Hematopoietic multipotent progenitor cell treated with erythropoietin and hydrocortisone succinate and interleukin-3 and kit ligand, for 6 days (in vitro differentiated cells): ENCODE measurements around the gene ATP9A.
"Not testable (repeated sequence)": the region's sequence is repeated elsewhere in the genome, so short reads cannot be mapped to it uniquely, and the experiment has no call there.

Source experiments
- DNase-seq: peaks from one replicate; pipeline ENCODE4 v3.0.0-alpha.2; 2015

The ATP9A gene

GRCh38 chr20:51593584-51593983 lies 174.6 kb downstream of the ATP9A start:
- no peak for DNase-seq

GRCh38 chr20:51592564-51592963 lies 175.6 kb downstream of the ATP9A start:
- no peak for DNase-seq

- no peak for DNase-seq
Measured at GRCh38 chr20:51591871-51592270, 176.3 kb downstream of the ATP9A start.

GRCh38 chr20:51588762-51589161 lies 179.4 kb downstream of the ATP9A start:
- DNase-seq = no peak

GRCh38 chr20:51587145-51587544 lies 181.0 kb downstream of the ATP9A start:
- DNase-seq = no peak

GRCh38 chr20:51586005-51586440 lies 182.2 kb downstream of the ATP9A start:
- DNase-seq = no peak

GRCh38 chr20:51585148-51585547 lies 183.0 kb downstream of the ATP9A start:
- no peak for DNase-seq

- DNase-seq = no peak
Measured at GRCh38 chr20:51584737-51585136, 183.5 kb downstream of the ATP9A start.

GRCh38 chr20:51584116-51584515 lies 184.1 kb downstream of the ATP9A start:
- no peak for DNase-seq

- no peak for DNase-seq
Measured at GRCh38 chr20:51583499-51583898, 184.7 kb downstream of the ATP9A start.

- DNase-seq = no peak
Measured at GRCh38 chr20:51583073-51583472, 185.1 kb downstream of the ATP9A start.

GRCh38 chr20:51581571-51581970 lies 186.6 kb downstream of the ATP9A start:
- no peak for DNase-seq

GRCh38 chr20:51579137-51579536 lies 189.1 kb downstream of the ATP9A start:
- no peak for DNase-seq

- no peak for DNase-seq
Measured at GRCh38 chr20:51578145-51578459, 190.1 kb downstream of the ATP9A start.

- no peak for DNase-seq
Measured at GRCh38 chr20:51577432-51578144, 190.6 kb downstream of the ATP9A start.

- no peak for DNase-seq
Measured at GRCh38 chr20:51575486-51575885, 192.7 kb downstream of the ATP9A start.

GRCh38 chr20:51574248-51575033 lies 193.7 kb downstream of the ATP9A start:
- DNase-seq = no peak

- DNase-seq = no peak
Measured at GRCh38 chr20:51573576-51574243, 194.5 kb downstream of the ATP9A start.

- DNase-seq = no peak
Measured at GRCh38 chr20:51571460-51571794, 196.8 kb downstream of the ATP9A start.

GRCh38 chr20:51570739-51571459 lies 197.3 kb downstream of the ATP9A start:
- DNase-seq = no peak

- DNase-seq = no peak
Measured at GRCh38 chr20:51569815-51570738, 198.1 kb downstream of the ATP9A start.

GRCh38 chr20:51568533-51568932 lies 199.7 kb downstream of the ATP9A start:
- DNase-seq = not testable (repeated sequence)
